ENCODE results near the gene RBM46.

The RBM46 gene

DNA sequence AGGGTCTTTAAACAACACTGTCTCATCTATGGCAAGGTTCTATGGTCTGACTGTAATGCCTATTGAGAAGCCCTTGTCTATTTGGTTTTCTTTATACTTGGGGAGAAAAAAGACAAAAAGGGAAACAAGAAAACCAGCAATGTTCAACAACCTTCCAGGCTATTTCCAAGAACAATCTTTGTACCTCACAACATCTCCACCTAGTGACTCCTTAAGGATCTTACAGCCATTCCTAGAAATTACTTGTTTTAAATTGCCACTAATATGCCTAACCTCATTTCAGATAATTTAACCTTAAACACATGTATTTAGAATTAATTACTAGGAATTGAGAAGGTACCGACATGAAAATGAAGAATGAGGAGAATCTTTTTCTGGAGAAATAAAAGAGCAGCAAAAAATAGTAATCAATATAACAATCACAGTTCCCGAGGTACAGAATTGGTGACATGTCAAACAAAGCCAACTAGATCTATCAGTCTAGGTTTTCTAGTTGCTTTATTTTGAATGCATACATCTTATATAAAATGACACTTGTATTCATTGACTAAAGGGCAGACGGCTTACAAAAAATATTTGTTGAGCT lies 1.6 kb upstream of the RBM46 start:
- TF ChIP-seq, protein P1, sequence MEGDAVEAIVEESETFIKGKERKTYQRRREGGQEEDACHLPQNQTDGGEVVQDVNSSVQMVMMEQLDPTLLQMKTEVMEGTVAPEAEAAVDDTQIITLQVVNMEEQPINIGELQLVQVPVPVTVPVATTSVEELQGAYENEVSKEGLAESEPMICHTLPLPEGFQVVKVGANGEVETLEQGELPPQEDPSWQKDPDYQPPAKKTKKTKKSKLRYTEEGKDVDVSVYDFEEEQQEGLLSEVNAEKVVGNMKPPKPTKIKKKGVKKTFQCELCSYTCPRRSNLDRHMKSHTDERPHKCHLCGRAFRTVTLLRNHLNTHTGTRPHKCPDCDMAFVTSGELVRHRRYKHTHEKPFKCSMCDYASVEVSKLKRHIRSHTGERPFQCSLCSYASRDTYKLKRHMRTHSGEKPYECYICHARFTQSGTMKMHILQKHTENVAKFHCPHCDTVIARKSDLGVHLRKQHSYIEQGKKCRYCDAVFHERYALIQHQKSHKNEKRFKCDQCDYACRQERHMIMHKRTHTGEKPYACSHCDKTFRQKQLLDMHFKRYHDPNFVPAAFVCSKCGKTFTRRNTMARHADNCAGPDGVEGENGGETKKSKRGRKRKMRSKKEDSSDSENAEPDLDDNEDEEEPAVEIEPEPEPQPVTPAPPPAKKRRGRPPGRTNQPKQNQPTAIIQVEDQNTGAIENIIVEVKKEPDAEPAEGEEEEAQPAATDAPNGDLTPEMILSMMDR (IDR thresholded peaks at IDR 0.05): peak; percentile 55

DNA sequence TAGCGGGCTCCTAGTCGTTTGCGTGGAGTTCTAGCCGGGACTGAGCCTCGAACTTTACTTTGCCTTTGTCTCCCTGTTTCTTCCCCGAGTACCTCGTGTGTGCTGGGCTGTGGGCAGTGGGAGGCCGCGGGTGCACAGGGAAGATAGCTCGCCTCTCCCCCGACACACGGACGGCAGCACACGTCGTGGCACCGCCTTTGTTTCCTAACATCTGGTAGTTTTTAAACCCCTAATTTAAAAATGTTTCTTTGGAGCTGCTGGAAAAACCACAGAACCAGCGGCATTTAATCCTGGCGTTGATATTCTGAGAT lies 866 bp downstream of the RBM46 start:
- TF ChIP-seq, protein P1 (IDR thresholded peaks at IDR 0.05): no peak

DNA sequence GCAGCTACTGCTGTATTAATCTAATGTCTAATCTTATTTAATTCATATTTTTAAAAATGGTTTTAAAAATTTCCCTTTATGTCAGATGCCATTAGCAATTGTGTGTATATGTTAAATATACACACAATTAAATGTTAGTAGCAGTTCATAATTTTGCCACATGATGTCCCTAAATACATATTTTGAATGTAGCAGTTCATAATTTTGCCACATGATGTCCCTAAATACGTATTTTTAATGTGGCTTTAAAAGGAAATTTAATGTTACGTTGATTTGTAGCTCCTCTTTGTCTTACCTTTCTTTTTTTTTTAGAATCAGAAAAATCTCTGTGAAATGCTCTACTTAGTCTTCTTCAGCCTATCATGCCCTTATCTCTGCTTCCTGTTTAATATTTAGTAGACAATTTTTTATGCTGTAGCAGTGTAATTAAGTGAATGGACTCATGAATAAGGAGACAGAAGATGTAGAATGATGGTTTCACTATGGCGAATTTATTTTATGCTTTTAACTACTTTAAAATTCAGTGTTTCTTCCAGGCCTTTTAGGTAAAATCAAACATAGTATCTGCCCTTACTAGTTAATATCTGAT lies 26.1 kb downstream of the RBM46 start:
- TF ChIP-seq, protein P1 (IDR thresholded peaks at IDR 0.05): peak; percentile 75

DNA sequence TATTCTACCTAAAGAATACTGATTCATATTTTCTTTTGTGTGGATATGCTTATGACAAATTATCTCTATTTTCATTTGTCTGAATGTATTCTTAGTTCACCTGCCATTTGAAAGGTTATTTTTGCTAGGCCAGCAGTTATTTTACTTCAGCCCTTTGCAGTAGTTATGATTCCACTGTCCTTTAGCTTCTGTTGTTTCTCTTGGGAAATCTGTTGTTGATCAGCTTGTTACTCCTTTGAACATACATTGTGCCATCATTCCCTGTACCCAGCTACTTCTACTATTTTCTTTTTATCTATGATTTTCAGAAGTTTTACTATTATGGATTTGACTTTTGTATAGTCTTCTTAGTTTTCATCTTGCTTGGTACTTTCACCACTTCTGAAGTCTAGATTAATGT lies 37.2 kb downstream of the RBM46 start:
- TF ChIP-seq, protein P1 (IDR thresholded peaks at IDR 0.05): no peak

DNA sequence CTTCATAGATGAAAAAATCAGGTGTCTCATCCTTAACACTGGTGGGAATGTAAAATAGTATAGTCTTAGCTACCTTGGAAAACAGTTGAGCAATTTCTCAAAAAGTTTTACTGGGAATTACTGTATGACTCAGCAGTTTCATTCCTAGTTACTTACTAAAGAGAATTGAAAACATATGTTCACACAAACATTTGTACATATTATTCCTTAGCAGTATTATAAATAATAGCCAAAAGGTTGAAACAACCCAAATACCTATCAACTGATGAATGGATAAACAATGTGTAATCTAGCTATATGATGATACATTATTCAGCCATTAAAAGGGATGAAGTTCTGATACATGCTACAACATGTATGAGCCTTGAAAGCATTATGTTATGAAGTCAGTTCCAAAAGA lies 41.7 kb downstream of the RBM46 start:
- TF ChIP-seq, protein P1 (IDR thresholded peaks at IDR 0.05): no peak

DNA sequence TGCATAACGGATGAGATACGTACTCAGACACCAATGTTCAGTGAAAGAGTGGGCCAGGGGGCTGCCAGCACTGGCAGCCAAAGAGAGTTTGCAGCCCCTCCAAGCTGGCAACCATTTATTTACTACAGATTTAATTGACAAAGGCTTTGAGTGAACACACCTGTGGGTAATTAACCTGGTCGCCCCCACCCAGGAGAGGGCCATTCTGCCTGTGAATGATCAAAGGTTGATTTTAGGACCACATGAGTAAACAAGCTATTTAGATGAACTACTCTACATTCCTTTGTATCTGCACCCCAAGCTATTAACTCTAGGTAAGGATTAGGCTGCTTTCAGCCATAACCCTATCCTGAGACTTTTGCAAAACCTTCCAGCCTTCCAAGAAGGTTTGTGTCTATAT lies 55.0 kb downstream of the RBM46 start:
- TF ChIP-seq, protein P1 (IDR thresholded peaks at IDR 0.05): no peak

DNA sequence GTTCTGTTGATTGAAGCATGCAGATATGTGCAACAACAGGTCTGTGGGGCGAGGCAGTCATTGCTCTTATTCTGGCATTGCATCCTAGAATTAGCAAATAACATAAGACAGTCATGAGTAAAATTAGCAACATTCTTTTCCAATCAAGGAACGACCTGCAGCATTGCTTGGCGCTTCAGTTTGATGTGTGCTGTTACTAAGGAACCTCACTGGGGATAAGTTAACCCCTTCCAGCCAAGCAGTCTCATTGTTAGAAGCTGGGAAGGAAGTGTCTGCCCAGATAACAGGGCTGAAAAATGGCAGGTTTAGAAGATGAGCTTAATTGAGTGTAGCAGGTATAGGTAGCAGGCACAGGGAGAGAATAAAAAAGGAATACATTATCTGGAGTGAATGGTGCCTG lies 55.4 kb downstream of the RBM46 start:
- TF ChIP-seq, protein P1 (IDR thresholded peaks at IDR 0.05): no peak

DNA sequence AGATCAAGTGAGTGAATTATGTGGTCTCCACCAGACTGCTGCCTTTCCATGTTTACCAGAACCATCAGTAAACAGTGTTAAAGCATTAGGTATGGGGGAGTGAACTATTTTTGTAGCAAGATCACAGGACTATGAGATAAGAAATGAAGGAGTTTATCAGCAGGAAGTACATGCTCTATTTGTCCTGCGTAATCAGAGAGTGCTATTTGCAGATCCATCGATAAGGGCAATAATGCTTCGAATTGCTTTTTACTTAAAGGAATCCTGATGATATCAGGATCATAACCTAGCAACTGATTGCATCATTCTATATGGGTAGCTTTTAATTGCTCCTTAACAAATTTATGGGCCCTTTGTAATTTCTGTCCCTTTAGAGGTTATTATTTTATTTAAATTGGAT lies 57.1 kb downstream of the RBM46 start:
- TF ChIP-seq, protein P1 (IDR thresholded peaks at IDR 0.05): no peak

Measured in LNCAP (cell line).